HEK293 (cell line): ENCODE results near the gene CREB5.

Experiments used
- MYNN ChIP-seq: fragments of 450-650 bp; formaldehyde crosslinking; IDR thresholded peaks from 2 replicates; pipeline ENCODE4 v1.5.1; 2016; ENCODE audit warnings: missing biosample characterization, missing genetic modification characterization, borderline replicate concordance
- PRDM1 ChIP-seq: fragments of 450-650 bp; formaldehyde crosslinking; IDR thresholded peaks from 2 replicates; pipeline ENCODE4; 2016; ENCODE audit warnings: missing biosample characterization, missing genetic modification characterization
- YY2 ChIP-seq: fragments of 450-650 bp; formaldehyde crosslinking; IDR thresholded peaks from 2 replicates; pipeline ENCODE4 v1.5.1; 2016; ENCODE audit warnings: missing biosample characterization, missing genetic modification characterization
- ZNF121 ChIP-seq: fragments of 450-650 bp; formaldehyde crosslinking; IDR thresholded peaks from 2 replicates; pipeline ENCODE4 v1.5.1; 2016; ENCODE audit warnings: missing biosample characterization, missing genetic modification characterization
- TF ChIP-seq, protein P1 (sequence below): fragments of 450-650 bp; formaldehyde crosslinking; IDR thresholded peaks from 2 replicates; pipeline ENCODE4 v1.5.1; 2017; ENCODE audit warnings: missing biosample characterization, missing genetic modification characterization
- TF ChIP-seq, protein P2 (sequence below): fragments of 450-650 bp; formaldehyde crosslinking; IDR thresholded peaks from 2 replicates; pipeline ENCODE4 v1.5.1; 2016; ENCODE audit warnings: missing biosample characterization, missing genetic modification characterization

DNA sequence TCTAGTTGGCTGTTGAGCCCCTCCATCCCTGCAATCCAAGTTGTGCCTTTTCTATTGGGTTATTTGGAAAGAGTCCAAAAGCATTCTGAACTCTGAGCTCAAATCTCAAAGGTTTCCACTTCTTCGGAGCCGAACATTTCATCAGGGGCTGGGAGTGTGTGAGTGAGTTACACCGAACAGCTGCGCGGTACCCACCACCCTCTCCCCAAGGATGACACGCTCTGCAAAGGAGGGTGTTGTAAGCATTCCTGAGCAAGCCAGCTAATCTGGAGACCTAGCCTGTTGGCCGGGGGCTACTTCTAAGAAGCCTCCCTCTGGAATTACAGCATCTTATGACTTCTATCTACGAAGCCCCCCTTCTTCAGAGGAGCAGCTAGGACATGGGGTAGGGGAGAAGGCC, 270.5 kb downstream of the CREB5 start:
- TF ChIP-seq, protein P1, sequence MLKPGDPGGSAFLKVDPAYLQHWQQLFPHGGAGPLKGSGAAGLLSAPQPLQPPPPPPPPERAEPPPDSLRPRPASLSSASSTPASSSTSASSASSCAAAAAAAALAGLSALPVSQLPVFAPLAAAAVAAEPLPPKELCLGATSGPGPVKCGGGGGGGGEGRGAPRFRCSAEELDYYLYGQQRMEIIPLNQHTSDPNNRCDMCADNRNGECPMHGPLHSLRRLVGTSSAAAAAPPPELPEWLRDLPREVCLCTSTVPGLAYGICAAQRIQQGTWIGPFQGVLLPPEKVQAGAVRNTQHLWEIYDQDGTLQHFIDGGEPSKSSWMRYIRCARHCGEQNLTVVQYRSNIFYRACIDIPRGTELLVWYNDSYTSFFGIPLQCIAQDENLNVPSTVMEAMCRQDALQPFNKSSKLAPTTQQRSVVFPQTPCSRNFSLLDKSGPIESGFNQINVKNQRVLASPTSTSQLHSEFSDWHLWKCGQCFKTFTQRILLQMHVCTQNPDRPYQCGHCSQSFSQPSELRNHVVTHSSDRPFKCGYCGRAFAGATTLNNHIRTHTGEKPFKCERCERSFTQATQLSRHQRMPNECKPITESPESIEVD (tag by site-specific recombination), result no peak
- TF ChIP-seq, protein P2, sequence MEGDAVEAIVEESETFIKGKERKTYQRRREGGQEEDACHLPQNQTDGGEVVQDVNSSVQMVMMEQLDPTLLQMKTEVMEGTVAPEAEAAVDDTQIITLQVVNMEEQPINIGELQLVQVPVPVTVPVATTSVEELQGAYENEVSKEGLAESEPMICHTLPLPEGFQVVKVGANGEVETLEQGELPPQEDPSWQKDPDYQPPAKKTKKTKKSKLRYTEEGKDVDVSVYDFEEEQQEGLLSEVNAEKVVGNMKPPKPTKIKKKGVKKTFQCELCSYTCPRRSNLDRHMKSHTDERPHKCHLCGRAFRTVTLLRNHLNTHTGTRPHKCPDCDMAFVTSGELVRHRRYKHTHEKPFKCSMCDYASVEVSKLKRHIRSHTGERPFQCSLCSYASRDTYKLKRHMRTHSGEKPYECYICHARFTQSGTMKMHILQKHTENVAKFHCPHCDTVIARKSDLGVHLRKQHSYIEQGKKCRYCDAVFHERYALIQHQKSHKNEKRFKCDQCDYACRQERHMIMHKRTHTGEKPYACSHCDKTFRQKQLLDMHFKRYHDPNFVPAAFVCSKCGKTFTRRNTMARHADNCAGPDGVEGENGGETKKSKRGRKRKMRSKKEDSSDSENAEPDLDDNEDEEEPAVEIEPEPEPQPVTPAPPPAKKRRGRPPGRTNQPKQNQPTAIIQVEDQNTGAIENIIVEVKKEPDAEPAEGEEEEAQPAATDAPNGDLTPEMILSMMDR, result no peak
- no peak for TF ChIP-seq YY2 (tag by site-specific recombination)
- TF ChIP-seq MYNN (tag by site-specific recombination), result no peak
- no peak for TF ChIP-seq PRDM1 (tag by site-specific recombination)
- no peak for TF ChIP-seq ZNF121 (tag by site-specific recombination)
